Trophoblast cell (in vitro differentiated cells and primary cell): ENCODE results near the gene FBXO11.
A peak's percentile ranks its signal among the peaks of the same experiment; 100 is the strongest.

Source experiments
- DNase-seq, 2 donors: peaks; one replicate each; pipeline ENCODE4 v3.0.0-alpha.2; 2016
- H2AFZ ChIP-seq: 2 replicates; pipeline ENCODE4 v1.6.1; 2013; ENCODE audit warnings: low read length, moderate library complexity, mild to moderate bottlenecking; ENCODE audit not compliant: insufficient read depth, poor library complexity
- H2AK5ac ChIP-seq: 2 replicates; pipeline ENCODE4 v1.6.1; 2013; ENCODE audit warnings: mild to moderate bottlenecking, low read length
- H2BK120ac ChIP-seq: 2 replicates; pipeline ENCODE4 v1.6.1; 2013; ENCODE audit warnings: low read length, mild to moderate bottlenecking, moderate library complexity; ENCODE audit not compliant: insufficient read depth, poor library complexity
- H2BK12ac ChIP-seq: 2 replicates; pipeline ENCODE4 v1.6.1; 2013; ENCODE audit warnings: mild to moderate bottlenecking, low read length, moderate library complexity
- H2BK5ac ChIP-seq: 2 replicates; pipeline ENCODE4 v1.6.1; 2013; ENCODE audit warnings: low read length, low read depth, moderate library complexity, mild to moderate bottlenecking; ENCODE audit not compliant: poor library complexity
- H3K14ac ChIP-seq: 2 replicates; pipeline ENCODE4 v1.6.1; 2013; ENCODE audit warnings: mild to moderate bottlenecking, low read length
- H3K18ac ChIP-seq: 2 replicates; pipeline ENCODE4 v1.6.1; 2013; ENCODE audit warnings: mild to moderate bottlenecking, low read length
- H3K23ac ChIP-seq: 2 replicates; pipeline ENCODE4 v1.6.1; 2013; ENCODE audit warnings: low read length
- H3K27ac ChIP-seq: 2 replicates; pipeline ENCODE4 v1.5.1; 2013; ENCODE audit warnings: low read depth, mild to moderate bottlenecking, inconsistent platforms, low read length, moderate library complexity
- H3K27me3 ChIP-seq: 2 replicates; pipeline ENCODE4 v1.6.1; 2013; ENCODE audit warnings: inconsistent platforms, mild to moderate bottlenecking, low read length, moderate library complexity; ENCODE audit not compliant: insufficient read depth
- H3K36me3 ChIP-seq, 2 experiments: 1 replicate in 1 of 2; 2 replicates in 1 of 2; pipeline ENCODE4 v1.6.1; 2013; ENCODE audit warnings: low read length in 2 of 2, mild to moderate bottlenecking in 2 of 2, moderate library complexity in 1 of 2; ENCODE audit not compliant: insufficient read depth in 2 of 2, control insufficient read depth in 1 of 2
- H3K4ac ChIP-seq: 2 replicates; pipeline ENCODE4 v1.6.1; 2013; ENCODE audit warnings: low read depth, mild to moderate bottlenecking, low read length, moderate library complexity
- H3K4me1 ChIP-seq, 2 experiments: 1 replicate in 1 of 2; 2 replicates in 1 of 2; pipeline ENCODE4 v1.6.1; 2013; ENCODE audit warnings: low read length in 2 of 2, mild to moderate bottlenecking in 2 of 2, moderate library complexity in 1 of 2; ENCODE audit not compliant: insufficient read depth in 2 of 2, control insufficient read depth in 1 of 2
- H3K4me2 ChIP-seq: 2 replicates; pipeline ENCODE4 v1.6.1; 2013; ENCODE audit warnings: inconsistent platforms, mild to moderate bottlenecking, low read length, moderate library complexity
- H3K4me3 ChIP-seq: 2 replicates; pipeline ENCODE4 v1.5.1; 2013; ENCODE audit warnings: mild to moderate bottlenecking, low read depth, low read length, inconsistent platforms
- H3K79me1 ChIP-seq: one replicate; pipeline ENCODE4 v1.6.1; 2013; ENCODE audit warnings: low read length
- H3K79me2 ChIP-seq: 2 replicates; pipeline ENCODE4 v1.6.1; 2013; ENCODE audit warnings: low read length, mild to moderate bottlenecking; ENCODE audit not compliant: control insufficient read depth, insufficient read depth, poor library complexity
- H3K9ac ChIP-seq: 2 replicates; pipeline ENCODE4 v1.6.1; 2013; ENCODE audit warnings: mild to moderate bottlenecking, low read length
- H3K9me3 ChIP-seq: 2 replicates; pipeline ENCODE4 v1.6.1; 2013; ENCODE audit warnings: low read depth, mild to moderate bottlenecking, control low read depth, inconsistent platforms, low read length; ENCODE audit not compliant: insufficient read depth
- H4K12ac ChIP-seq: 2 replicates; pipeline ENCODE4 v1.6.1; 2013; ENCODE audit warnings: low read depth, mild to moderate bottlenecking, low read length, moderate library complexity
- H4K8ac ChIP-seq: 2 replicates; pipeline ENCODE4 v1.6.1; 2013; ENCODE audit warnings: low read depth, mild to moderate bottlenecking, low read length, moderate library complexity
- H4K91ac ChIP-seq: one replicate; pipeline ENCODE4 v1.6.1; 2013; ENCODE audit warnings: low read depth, mild to moderate bottlenecking, low read length, moderate library complexity
- WGBS: extraction: QIAGEN DNeasy Blood & Tissue Kit; methylation state at CpG from one replicate; pipeline ENCODE4 v1.1.7; 2013; ENCODE audit warnings: missing lambda C conversion rate; ENCODE audit not compliant: insufficient read length, insufficient coverage; ENCODE audit errors: extremely low coverage; 5-methylcytosine and 5-hydroxymethylcytosine counted together

Gene FBXO11

GRCh38 chr2:47890711-47891368 is 15.5 kb downstream of the FBXO11 start:
- DNase-seq = peak; percentile 80 to 83
- Histone ChIP-seq H3K23ac (no peak overlapping the region), H2AK5ac (no peak overlapping the region), H4K12ac (no peak overlapping the region), H3K14ac (no peak overlapping the region), H3K4me1 (no peaks in the 10 kb centered on the region), H3K9me3 (no peaks in the 10 kb centered on the region), H3K79me1 (no peaks in the 10 kb centered on the region), H3K4ac (peak overlapping the region; percentile 86), H2BK120ac (no peak overlapping the region), H3K79me2 (peaks cover 5% of the 10 kb centered on the region), H3K9ac (no peak overlapping the region), H3K4me3 (no peak overlapping the region), H2BK12ac (no peak overlapping the region), H4K91ac (no peak overlapping the region), H3K18ac (no peak overlapping the region), H3K4me2 (no peak overlapping the region), H2AFZ (no peak overlapping the region), H2BK5ac (no peak overlapping the region), H3K36me3 (peaks cover 1 to 3% of the 10 kb centered on the region in 2 experiments), H3K27me3 (no peaks in the 10 kb centered on the region), H3K27ac (no peak overlapping the region), H4K8ac (no peak overlapping the region)
- no CpG with 5 or more reads among the region's 10 CpGs for WGBS

GRCh38 chr2:47888581-47889280 is 17.6 kb downstream of the FBXO11 start:
- Histone ChIP-seq H3K79me2 (peaks cover 9% of the 10 kb centered on the region), H2BK120ac (no peak overlapping the region), H3K79me1 (no peaks in the 10 kb centered on the region), H3K4ac (no peak overlapping the region), H3K27me3 (no peaks in the 10 kb centered on the region), H2AK5ac (no peak overlapping the region), H4K91ac (no peak overlapping the region), H3K9ac (no peak overlapping the region), H4K12ac (no peak overlapping the region), H3K4me2 (no peak overlapping the region), H2BK12ac (no peak overlapping the region), H3K4me1 (no peaks in the 10 kb centered on the region), H4K8ac (no peak overlapping the region), H2AFZ (no peak overlapping the region), H3K36me3 (peaks cover 3 to 4% of the 10 kb centered on the region in 2 experiments), H3K14ac (no peak overlapping the region), H3K23ac (no peak overlapping the region), H3K18ac (no peak overlapping the region), H3K4me3 (no peak overlapping the region), H2BK5ac (no peak overlapping the region), H3K27ac (no peak overlapping the region), H3K9me3 (no peaks in the 10 kb centered on the region)
- DNase-seq = no peak
- no CpG with 5 or more reads among the region's 2 CpGs for WGBS

- no peaks in the 10 kb centered on the region for H3K4me1 ChIP-seq
- no peak overlapping the region for H2BK120ac ChIP-seq
- peaks cover 6% of the 10 kb centered on the region for H3K79me2 ChIP-seq
- H2BK5ac ChIP-seq = no peak overlapping the region
- no peak for DNase-seq
- no CpG with 5 or more reads among the region's 1 CpG for WGBS
- no peak overlapping the region for H3K18ac ChIP-seq
- H3K27me3 ChIP-seq = no peaks in the 10 kb centered on the region
- H3K27ac ChIP-seq = no peak overlapping the region
- no peak overlapping the region for H3K9ac ChIP-seq
- no peaks in the 10 kb centered on the region for H3K9me3 ChIP-seq
- H3K36me3 ChIP-seq = peaks cover 5 to 8% of the 10 kb centered on the region in 2 experiments
- H2AFZ ChIP-seq = no peak overlapping the region
- no peak overlapping the region for H3K4ac ChIP-seq
- no peak overlapping the region for H4K12ac ChIP-seq
- H3K14ac ChIP-seq = no peak overlapping the region
- H4K8ac ChIP-seq = no peak overlapping the region
- no peak overlapping the region for H2BK12ac ChIP-seq
- H3K4me3 ChIP-seq = no peak overlapping the region
- no peak overlapping the region for H3K4me2 ChIP-seq
- no peak overlapping the region for H3K23ac ChIP-seq
- no peak overlapping the region for H2AK5ac ChIP-seq
- H3K79me1 ChIP-seq = no peaks in the 10 kb centered on the region
- no peak overlapping the region for H4K91ac ChIP-seq
Measured at GRCh38 chr2:47876912-47877311, 29.4 kb downstream of the FBXO11 start.

GRCh38 chr2:47872941-47873340 is 33.4 kb downstream of the FBXO11 start:
- no peak overlapping the region for H3K14ac ChIP-seq
- H3K18ac ChIP-seq = no peak overlapping the region
- H3K27me3 ChIP-seq = no peaks in the 10 kb centered on the region
- no peak overlapping the region for H2BK5ac ChIP-seq
- no peaks in the 10 kb centered on the region for H3K79me1 ChIP-seq
- H3K4me3 ChIP-seq = no peak overlapping the region
- H4K8ac ChIP-seq = no peak overlapping the region
- H3K27ac ChIP-seq = no peak overlapping the region
- no peak overlapping the region for H2AK5ac ChIP-seq
- H3K79me2 ChIP-seq = peaks cover 7% of the 10 kb centered on the region
- H3K9ac ChIP-seq = no peak overlapping the region
- H2BK12ac ChIP-seq = no peak overlapping the region
- H3K4me1 ChIP-seq = no peaks in the 10 kb centered on the region
- H3K23ac ChIP-seq = no peak overlapping the region
- H3K9me3 ChIP-seq = no peaks in the 10 kb centered on the region
- no peak for DNase-seq
- no peak overlapping the region for H2AFZ ChIP-seq
- peak overlapping the region; percentile 12 for H3K4ac ChIP-seq
- no peak overlapping the region for H2BK120ac ChIP-seq
- H4K12ac ChIP-seq = no peak overlapping the region
- H3K4me2 ChIP-seq = no peak overlapping the region
- H4K91ac ChIP-seq = no peak overlapping the region
- no CpG with 5 or more reads among the region's 2 CpGs for WGBS
- H3K36me3 ChIP-seq = peaks cover 8% of the 10 kb centered on the region in 2 experiments
